GM18505 (cell line): ENCODE data around the gene ATG5.

ENCODE experiments used
- ATAC-seq: cut with Tn5 transposase; IDR thresholded peaks from one replicate; pipeline ENCODE4 v1.9.1; 2021; ENCODE audit not compliant: unreplicated experiment
- POLR2A ChIP-seq: IDR thresholded peaks from 4 replicates; pipeline ENCODE4 v1.6.1; 2011; ENCODE audit warnings: borderline replicate concordance; ENCODE audit not compliant: insufficient read depth, insufficient read length; ENCODE audit errors: extremely low read depth

Gene ATG5

GRCh38 chr6:106199331-106199730, 126.2 kb downstream of the ATG5 start:
- no peak for ATAC-seq
- no peak for TF ChIP-seq POLR2A

- ATAC-seq: no peak
- no peak for TF ChIP-seq POLR2A
Observed at GRCh38 chr6:106197441-106197840, 128.1 kb downstream of the ATG5 start.

- ATAC-seq: no peak
- no peak for TF ChIP-seq POLR2A
Observed at GRCh38 chr6:106194949-106195921, 130.3 kb downstream of the ATG5 start.

- no peak for ATAC-seq
- no peak for TF ChIP-seq POLR2A
Observed at GRCh38 chr6:106192824-106193223, 132.7 kb downstream of the ATG5 start.

GRCh38 chr6:106188104-106188794, 137.3 kb downstream of the ATG5 start:
- ATAC-seq: no peak
- no peak for TF ChIP-seq POLR2A

GRCh38 chr6:106187424-106187982, 138.1 kb downstream of the ATG5 start:
- TF ChIP-seq POLR2A: no peak
- no peak for ATAC-seq

GRCh38 chr6:106186714-106187113, 138.8 kb downstream of the ATG5 start:
- TF ChIP-seq POLR2A: no peak
- no peak for ATAC-seq

- no peak for TF ChIP-seq POLR2A
- no peak for ATAC-seq
Observed at GRCh38 chr6:106186172-106186571, 139.4 kb downstream of the ATG5 start.

- no peak for TF ChIP-seq POLR2A
- no peak for ATAC-seq
Observed at GRCh38 chr6:106185615-106186014, 139.9 kb downstream of the ATG5 start.

GRCh38 chr6:106184629-106185028, 140.9 kb downstream of the ATG5 start:
- ATAC-seq: no peak
- TF ChIP-seq POLR2A: no peak

GRCh38 chr6:106183430-106183829, 142.1 kb downstream of the ATG5 start:
- no peak for TF ChIP-seq POLR2A
- ATAC-seq: no peak

- peak; percentile 84 for ATAC-seq
Observed at GRCh38 chr6:106182455-106182854, 143.1 kb downstream of the ATG5 start.

GRCh38 chr6:106181664-106182418, 143.7 kb downstream of the ATG5 start:
- peak; percentile 42 for ATAC-seq
- TF ChIP-seq POLR2A: no peak

More at GRCh38 chr6:106182455-106182854, 143.1 kb downstream of the ATG5 start:
- TF ChIP-seq POLR2A: no peak
